Nephron progenitor cell (in vitro differentiated cells): ENCODE measurements around the gene DAPP1.

ENCODE experiments used
- DNase-seq: peaks from one replicate; pipeline ENCODE4 v3.0.0; 2021
- H3K27ac Mint-ChIP-seq: 2 replicates; pipeline ENCODE4 v1.8.0; 2021; ENCODE audit warnings: mild to moderate bottlenecking, moderate library complexity, mixed read lengths
- H3K27me3 Mint-ChIP-seq: 2 replicates; pipeline ENCODE4 v1.8.0; 2021; ENCODE audit warnings: mild to moderate bottlenecking, low read depth, mixed read lengths; ENCODE audit not compliant: poor library complexity
- H3K36me3 Mint-ChIP-seq: 2 replicates; pipeline ENCODE4 v1.8.0; 2021; ENCODE audit warnings: low read depth, mixed read lengths
- H3K4me1 Mint-ChIP-seq: 2 replicates; pipeline ENCODE4 v1.8.0; 2021; ENCODE audit warnings: mixed read lengths
- H3K4me3 Mint-ChIP-seq: 2 replicates; pipeline ENCODE4 v1.8.0; 2021; ENCODE audit warnings: mild to moderate bottlenecking, moderate library complexity, mixed read lengths
- H3K9me3 Mint-ChIP-seq: 2 replicates; pipeline ENCODE4 v1.8.0; 2021; ENCODE audit warnings: mild to moderate bottlenecking, moderate library complexity, mixed read lengths
- TF ChIP-seq, protein P1 (sequence below): fragments of 200-600 bp; sonication (generic); IDR thresholded peaks from 2 replicates; pipeline ENCODE4 v1.5.0; 2021; ENCODE audit warnings: antibody characterized with exemption

Gene DAPP1

DNA sequence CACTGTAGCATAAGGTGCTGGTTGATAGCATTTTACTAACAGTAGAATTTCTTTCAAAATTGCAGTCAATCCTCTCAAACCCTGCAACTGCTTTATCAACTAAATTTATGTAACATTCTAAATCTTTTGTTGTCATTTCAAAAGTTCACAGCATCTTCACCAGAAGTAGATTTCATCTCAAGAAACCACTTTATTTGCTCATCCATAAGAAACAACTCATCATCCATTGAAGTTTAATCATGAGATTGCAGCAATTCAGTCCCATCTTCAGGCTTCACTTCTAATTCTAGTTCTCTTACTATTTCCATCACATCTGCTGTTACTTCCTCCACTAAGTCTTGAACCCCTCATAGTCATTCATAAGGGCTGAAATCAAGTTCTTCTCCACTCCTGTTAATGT lies 55.9 kb downstream of the DAPP1 start:
- TF ChIP-seq, protein P1, sequence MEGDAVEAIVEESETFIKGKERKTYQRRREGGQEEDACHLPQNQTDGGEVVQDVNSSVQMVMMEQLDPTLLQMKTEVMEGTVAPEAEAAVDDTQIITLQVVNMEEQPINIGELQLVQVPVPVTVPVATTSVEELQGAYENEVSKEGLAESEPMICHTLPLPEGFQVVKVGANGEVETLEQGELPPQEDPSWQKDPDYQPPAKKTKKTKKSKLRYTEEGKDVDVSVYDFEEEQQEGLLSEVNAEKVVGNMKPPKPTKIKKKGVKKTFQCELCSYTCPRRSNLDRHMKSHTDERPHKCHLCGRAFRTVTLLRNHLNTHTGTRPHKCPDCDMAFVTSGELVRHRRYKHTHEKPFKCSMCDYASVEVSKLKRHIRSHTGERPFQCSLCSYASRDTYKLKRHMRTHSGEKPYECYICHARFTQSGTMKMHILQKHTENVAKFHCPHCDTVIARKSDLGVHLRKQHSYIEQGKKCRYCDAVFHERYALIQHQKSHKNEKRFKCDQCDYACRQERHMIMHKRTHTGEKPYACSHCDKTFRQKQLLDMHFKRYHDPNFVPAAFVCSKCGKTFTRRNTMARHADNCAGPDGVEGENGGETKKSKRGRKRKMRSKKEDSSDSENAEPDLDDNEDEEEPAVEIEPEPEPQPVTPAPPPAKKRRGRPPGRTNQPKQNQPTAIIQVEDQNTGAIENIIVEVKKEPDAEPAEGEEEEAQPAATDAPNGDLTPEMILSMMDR, result no peak
- H3K4me1 Mint-ChIP-seq, result peaks cover 27% of the 10 kb centered on the region
- H3K27me3 Mint-ChIP-seq, result no peaks in the 10 kb centered on the region
- peaks cover 8% of the 10 kb centered on the region for H3K36me3 Mint-ChIP-seq
- H3K27ac Mint-ChIP-seq, result no peak overlapping the region
- DNase-seq, result no peak
- H3K4me3 Mint-ChIP-seq, result no peak overlapping the region
- peaks cover 14% of the 10 kb centered on the region for H3K9me3 Mint-ChIP-seq

DNA sequence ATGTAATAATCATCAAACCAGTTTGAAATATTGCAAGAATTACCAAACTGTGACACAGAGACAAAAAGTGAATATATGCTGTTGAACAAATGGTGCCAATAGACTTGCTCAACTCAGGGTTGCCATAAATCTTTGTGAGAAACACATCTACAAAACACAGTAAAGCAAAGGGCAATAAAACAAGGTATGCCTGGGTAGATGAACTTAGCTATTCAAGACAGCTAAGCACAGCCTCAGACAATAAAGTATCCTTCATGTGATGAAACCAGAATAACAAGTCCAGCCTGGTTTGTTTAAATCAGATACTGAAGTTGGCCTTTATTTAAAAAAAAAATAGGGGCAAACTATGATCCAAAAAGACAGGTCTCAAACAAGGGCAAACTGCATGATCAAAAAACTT lies 58.4 kb downstream of the DAPP1 start:
- peaks cover 22% of the 10 kb centered on the region for H3K4me1 Mint-ChIP-seq
- no peaks in the 10 kb centered on the region for H3K27me3 Mint-ChIP-seq
- DNase-seq, result no peak
- H3K9me3 Mint-ChIP-seq, result peaks cover 14% of the 10 kb centered on the region
- H3K36me3 Mint-ChIP-seq, result peaks cover 11% of the 10 kb centered on the region
- TF ChIP-seq, protein P1, result no peak
- no peak overlapping the region for H3K4me3 Mint-ChIP-seq
- no peak overlapping the region for H3K27ac Mint-ChIP-seq

DNA sequence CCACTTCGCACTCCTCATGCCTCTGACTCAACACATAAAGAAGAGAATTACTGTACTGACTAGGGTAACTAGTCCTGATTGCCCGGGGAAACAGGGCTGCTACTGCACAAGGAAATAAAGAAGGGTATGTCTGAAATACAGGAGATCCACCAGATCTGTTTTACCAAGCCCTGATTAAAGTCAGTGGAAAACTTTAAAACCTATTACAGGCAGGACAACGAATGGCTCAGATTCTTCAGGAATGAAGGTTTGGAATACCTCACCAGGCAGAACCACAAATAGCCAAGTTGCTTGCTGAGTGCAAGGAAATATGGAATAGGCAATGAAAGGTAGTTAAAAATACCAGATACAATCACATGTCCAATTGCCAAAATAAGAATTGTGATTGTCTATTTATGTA lies 60.3 kb downstream of the DAPP1 start:
- peak overlapping the region; percentile 21 for H3K27ac Mint-ChIP-seq
- peaks cover 11% of the 10 kb centered on the region for H3K9me3 Mint-ChIP-seq
- H3K27me3 Mint-ChIP-seq, result no peaks in the 10 kb centered on the region
- H3K4me1 Mint-ChIP-seq, result peaks cover 22% of the 10 kb centered on the region
- TF ChIP-seq, protein P1, result no peak
- H3K4me3 Mint-ChIP-seq, result no peak overlapping the region
- peaks cover 13% of the 10 kb centered on the region for H3K36me3 Mint-ChIP-seq
- no peak for DNase-seq

DNA sequence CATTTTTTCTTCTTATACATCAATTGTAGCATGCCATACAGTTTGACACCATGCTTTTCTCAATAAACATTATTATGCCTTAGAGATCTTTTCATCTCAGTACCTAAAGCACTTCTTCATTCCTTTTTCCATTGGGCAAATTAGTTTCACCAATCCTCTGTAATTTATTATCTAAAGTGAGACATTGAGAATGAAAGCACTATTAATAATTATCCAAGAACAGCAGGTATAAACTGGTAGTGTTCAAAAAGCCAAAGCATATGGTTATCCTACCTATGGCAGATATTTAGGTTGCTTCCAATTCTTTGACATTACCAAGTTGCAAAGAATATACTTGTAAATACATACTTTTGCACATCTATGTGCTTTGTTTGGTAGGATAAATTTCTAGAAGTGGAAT lies 62.0 kb downstream of the DAPP1 start:
- Mint-ChIP-seq H3K4me1 (peaks cover 22% of the 10 kb centered on the region), H3K27ac (no peak overlapping the region), H3K36me3 (peaks cover 13% of the 10 kb centered on the region), H3K4me3 (no peak overlapping the region), H3K9me3 (peaks cover 8% of the 10 kb centered on the region), H3K27me3 (no peaks in the 10 kb centered on the region)
- DNase-seq, result no peak
- TF ChIP-seq, protein P1, result no peak

DNA sequence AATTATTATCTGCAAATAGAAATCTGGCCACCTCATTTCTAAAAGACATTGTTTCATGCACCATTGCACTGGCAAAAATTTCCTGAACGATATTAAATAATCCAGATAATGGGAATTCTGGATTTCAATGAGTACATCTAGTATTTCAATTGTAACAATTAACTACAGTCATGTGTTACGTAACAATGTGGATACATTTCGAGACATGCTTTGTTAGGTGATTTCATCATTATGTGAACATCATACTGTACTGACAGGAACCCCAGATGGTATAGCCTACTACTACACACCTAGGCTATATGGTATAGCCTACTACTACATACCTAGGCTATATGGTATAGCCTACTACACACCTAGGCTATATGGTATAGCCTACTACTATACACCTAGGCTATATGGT lies 62.8 kb downstream of the DAPP1 start:
- Mint-ChIP-seq H3K4me1 (peaks cover 17% of the 10 kb centered on the region), H3K27ac (no peak overlapping the region), H3K27me3 (no peaks in the 10 kb centered on the region), H3K36me3 (peaks cover 10% of the 10 kb centered on the region), H3K9me3 (peaks cover 3% of the 10 kb centered on the region), H3K4me3 (no peak overlapping the region)
- no peak for DNase-seq
- TF ChIP-seq, protein P1, result no peak

DNA sequence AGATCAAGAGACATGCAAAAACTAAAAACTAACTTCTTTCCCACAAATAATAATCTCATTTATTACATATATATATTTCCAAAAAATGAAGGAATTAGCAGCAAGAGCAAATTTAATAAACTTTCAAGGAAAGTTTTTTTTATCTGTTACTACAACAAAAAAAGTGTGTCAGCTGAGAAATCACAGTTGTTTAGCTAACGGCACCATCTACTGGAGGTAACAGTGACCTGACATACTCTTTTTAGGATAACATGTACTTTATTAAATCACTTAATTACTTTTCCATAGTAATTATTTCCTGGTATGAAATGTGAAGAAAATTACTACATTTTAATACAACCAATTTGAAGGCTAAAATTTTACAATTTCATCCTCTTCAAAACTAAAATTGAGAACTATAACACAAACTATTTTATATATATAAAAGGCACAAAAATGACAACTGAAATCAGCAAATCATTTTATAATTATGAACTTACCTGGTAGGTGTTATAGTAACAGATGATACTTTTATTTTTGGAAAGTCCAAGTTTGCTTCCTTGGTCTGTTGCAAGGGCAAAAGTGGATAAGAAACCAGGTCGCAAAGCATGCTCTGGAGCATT lies 68.5 kb downstream of the DAPP1 start:
- Mint-ChIP-seq H3K36me3 (peaks cover 2% of the 10 kb centered on the region), H3K27me3 (no peaks in the 10 kb centered on the region), H3K4me3 (no peak overlapping the region), H3K9me3 (no peaks in the 10 kb centered on the region), H3K4me1 (no peaks in the 10 kb centered on the region), H3K27ac (no peak overlapping the region)
- no peak for DNase-seq
- TF ChIP-seq, protein P1, result peak; percentile 56
